ENCODE data around the gene PKIG.
"Not testable (repeated sequence)": the region's sequence is repeated elsewhere in the genome, so short reads cannot be mapped to it uniquely, and the experiment has no call there.

PKIG gene

GRCh38 chr20:44572551-44573500, 9.6 kb upstream of the PKIG start:
- no peak for DNase-seq

GRCh38 chr20:44573501-44573869, 8.9 kb upstream of the PKIG start:
- no peak for DNase-seq

- no peak for DNase-seq
Measured at GRCh38 chr20:44574372-44574771, 8.0 kb upstream of the PKIG start.

GRCh38 chr20:44576297-44576696, 6.1 kb upstream of the PKIG start:
- DNase-seq, result peak; percentile 72

- no peak for DNase-seq
Measured at GRCh38 chr20:44579313-44580081, 2.9 kb upstream of the PKIG start.

- peak; percentile 63 for DNase-seq
Measured at GRCh38 chr20:44580581-44581268, 1.7 kb upstream of the PKIG start.

GRCh38 chr20:44581515-44581914, 864 bp upstream of the PKIG start:
- DNase-seq, result no peak

GRCh38 chr20:44583157-44583556, 778 bp downstream of the PKIG start:
- DNase-seq, result no peak

- no peak for DNase-seq
Measured at GRCh38 chr20:44584162-44584561, 1.8 kb downstream of the PKIG start.

- DNase-seq, result peak; percentile 18
Measured at GRCh38 chr20:44585057-44585963, 2.9 kb downstream of the PKIG start.

- peak; percentile 91 for DNase-seq
Measured at GRCh38 chr20:44586289-44586911, 4.0 kb downstream of the PKIG start.

GRCh38 chr20:44587035-44587980, 4.9 kb downstream of the PKIG start:
- no peak for DNase-seq

GRCh38 chr20:44588321-44588720, 5.9 kb downstream of the PKIG start:
- not testable (repeated sequence) for DNase-seq

- no peak for DNase-seq
Measured at GRCh38 chr20:44589537-44589936, 7.2 kb downstream of the PKIG start.

- no peak for DNase-seq
Measured at GRCh38 chr20:44590980-44591778, 8.8 kb downstream of the PKIG start.

GRCh38 chr20:44592366-44592765, 10.0 kb downstream of the PKIG start:
- DNase-seq, result no peak

- DNase-seq, result no peak
Measured at GRCh38 chr20:44593751-44594150, 11.4 kb downstream of the PKIG start.

- DNase-seq, result peak; percentile 12
Measured at GRCh38 chr20:44594730-44595129, 12.4 kb downstream of the PKIG start.

GRCh38 chr20:44596010-44596409, 13.6 kb downstream of the PKIG start:
- DNase-seq, result no peak

- no peak for DNase-seq
Measured at GRCh38 chr20:44596876-44597275, 14.5 kb downstream of the PKIG start.
